Measurements from ENCODE around the gene COL9A3. TPM values are rescaled to one million over a fixed set of nuclear protein-coding genes. Genes with fewer than 3 reads are reported as not detected.

COL9A3 gene
- polyA plus RNA-seq, 1 donor from 2014 or later, result 3.1 TPM

- Histone ChIP-seq H3K36me3 (ENCODE audit: insufficient read depth, low read length) (no peaks in the 10 kb centered on the region), H3K9ac (ENCODE audit: low read length) (no peak overlapping the region), H3K27me3 (ENCODE audit: insufficient read depth, low read depth, low read length) (no peaks in the 10 kb centered on the region), H4K20me1 (ENCODE audit: insufficient read depth) (no peaks in the 10 kb centered on the region), H3K4me2 (ENCODE audit: low read length) (no peak overlapping the region), H3K9me3 (ENCODE audit: low read length) (no peaks in the 10 kb centered on the region), H3K9me2 (ENCODE audit: insufficient read depth, low read length) (no peaks in the 10 kb centered on the region), H3K27ac (ENCODE audit: low read length) (no peak overlapping the region), H2AFZ (ENCODE audit: low read depth, low read length) (no peak overlapping the region), H3F3A (ENCODE audit: insufficient read depth, low read length, poor library complexity, severe bottlenecking) (no peaks in the 10 kb centered on the region), H3K79me2 (replicated peaks; ENCODE audit: insufficient read depth, low read length) (no peaks in the 10 kb centered on the region), H3K4me3 (ENCODE audit: low read length) (no peak overlapping the region)
- TF ChIP-seq RAD21 (conservative IDR thresholded peaks at IDR 0.05) (no peak), TAF1 (IDR thresholded peaks at IDR 0.05; ENCODE audit: low read depth) (no peak), MXI1 (conservative IDR thresholded peaks at IDR 0.05; ENCODE audit: poor library complexity, severe bottlenecking) (no peak), EP300 (conservative IDR thresholded peaks at IDR 0.05; ENCODE audit: poor library complexity, severe bottlenecking) (no peak), REST (IDR thresholded peaks at IDR 0.05; ENCODE audit: borderline replicate concordance) (no peak), SMC3 (conservative IDR thresholded peaks at IDR 0.05; ENCODE audit: poor library complexity) (no peak), CTCF (IDR thresholded peaks at IDR 0.05; ENCODE audit: poor library complexity, severe bottlenecking) (no peak), EZH2 (IDR thresholded peaks at IDR 0.05; ENCODE audit: borderline replicate concordance, insufficient read depth, low read length, poor library complexity, severe bottlenecking) (no peak), POLR2AphosphoS5 (IDR thresholded peaks at IDR 0.05) (no peak)
Observed at GRCh38 chr20:62872184-62872847, 55.5 kb downstream of the COL9A3 start.

DNA sequence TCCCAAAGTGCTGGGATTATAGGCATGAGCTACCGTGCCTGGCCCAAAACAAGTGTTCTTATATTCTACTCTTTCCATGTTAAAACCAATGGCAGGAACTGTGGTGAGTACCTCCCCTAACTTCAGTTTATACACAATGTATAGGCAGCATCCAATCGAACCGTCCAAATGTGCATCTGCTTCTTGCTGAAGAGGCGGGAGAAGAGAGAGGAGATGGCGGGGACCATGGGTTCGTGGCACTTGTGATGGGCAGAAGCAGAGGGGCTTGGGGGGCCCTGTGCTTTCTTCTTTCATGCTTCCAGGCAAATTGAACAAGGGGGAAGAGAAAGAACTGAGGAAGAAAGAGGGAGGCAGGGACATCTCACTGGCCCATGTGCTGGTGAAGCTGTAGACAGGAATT is 56.0 kb downstream of the COL9A3 start:
- H3K27me3 ChIP-seq (ENCODE audit: insufficient read depth, low read depth, low read length), result no peaks in the 10 kb centered on the region
- no peaks in the 10 kb centered on the region for H3K36me3 ChIP-seq (ENCODE audit: insufficient read depth, low read length)
- H3K9me2 ChIP-seq (ENCODE audit: insufficient read depth, low read length), result no peaks in the 10 kb centered on the region
- no peaks in the 10 kb centered on the region for H3F3A ChIP-seq (ENCODE audit: insufficient read depth, low read length, poor library complexity, severe bottlenecking)
- no peak overlapping the region for H3K4me3 ChIP-seq (ENCODE audit: low read length)
- no peak overlapping the region for H3K4me2 ChIP-seq (ENCODE audit: low read length)
- H3K9ac ChIP-seq (ENCODE audit: low read length), result no peak overlapping the region
- no peak overlapping the region for H3K27ac ChIP-seq (ENCODE audit: low read length)
- no peaks in the 10 kb centered on the region for H4K20me1 ChIP-seq (ENCODE audit: insufficient read depth)
- H3K79me2 ChIP-seq (replicated peaks; ENCODE audit: insufficient read depth, low read length), result no peaks in the 10 kb centered on the region
- TF ChIP-seq REST (IDR thresholded peaks at IDR 0.05; ENCODE audit: borderline replicate concordance) (no peak), EZH2 (IDR thresholded peaks at IDR 0.05; ENCODE audit: borderline replicate concordance, insufficient read depth, low read length, poor library complexity, severe bottlenecking) (no peak), TAF1 (IDR thresholded peaks at IDR 0.05; ENCODE audit: low read depth) (no peak), RAD21 (conservative IDR thresholded peaks at IDR 0.05) (no peak), SMC3 (conservative IDR thresholded peaks at IDR 0.05; ENCODE audit: poor library complexity) (no peak), MXI1 (conservative IDR thresholded peaks at IDR 0.05; ENCODE audit: poor library complexity, severe bottlenecking) (no peak), EP300 (conservative IDR thresholded peaks at IDR 0.05; ENCODE audit: poor library complexity, severe bottlenecking) (no peak), CTCF (IDR thresholded peaks at IDR 0.05; ENCODE audit: poor library complexity, severe bottlenecking) (no peak), POLR2AphosphoS5 (IDR thresholded peaks at IDR 0.05) (no peak)
- H2AFZ ChIP-seq (ENCODE audit: low read depth, low read length), result no peak overlapping the region
- H3K9me3 ChIP-seq (ENCODE audit: low read length), result no peaks in the 10 kb centered on the region

Measured in neural cell (in vitro differentiated cells).